Testis (tissue), 2 donors: ENCODE data around the gene PTTG2.

Experiments
- POLR2A ChIP-seq: fragments of 450-650 bp; IDR thresholded peaks from one replicate; pipeline ENCODE4 v1.6.1; 2017; ENCODE audit warnings: antibody characterized with exemption, mild to moderate bottlenecking, moderate library complexity
- TF ChIP-seq, protein P1 (sequence below), 3 experiments: fragments of 450-650 bp in 2 of 3; fragments of 200-600 bp in 1 of 3; sonication (generic) in 1 of 3; IDR thresholded peaks; one replicate each; pipeline ENCODE4 v1.5.1; 2016 to 2019; ENCODE audit warnings: antibody characterized with exemption in 3 of 3, mild to moderate bottlenecking in 2 of 3, moderate library complexity in 1 of 3

DNA sequence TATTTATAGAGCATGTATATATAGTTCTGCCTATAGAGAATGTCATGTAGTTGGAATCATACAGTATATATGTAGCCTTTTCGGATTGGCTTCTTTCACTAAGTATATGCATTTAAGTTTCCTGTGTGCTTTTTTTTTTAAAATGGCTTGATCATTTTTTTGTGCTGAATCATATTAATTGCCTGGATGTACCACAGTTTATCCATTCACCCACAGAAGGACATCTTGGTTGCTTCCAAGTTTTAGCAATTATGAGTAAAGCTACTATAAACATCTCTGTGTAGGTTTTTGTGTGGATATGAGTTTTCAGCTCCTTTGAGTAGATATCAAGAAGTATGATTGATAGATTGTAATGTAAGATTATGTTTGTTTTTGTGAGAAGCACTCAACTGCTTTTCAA is 23.8 kb downstream of the PTTG2 start:
- TF ChIP-seq, protein P1, sequence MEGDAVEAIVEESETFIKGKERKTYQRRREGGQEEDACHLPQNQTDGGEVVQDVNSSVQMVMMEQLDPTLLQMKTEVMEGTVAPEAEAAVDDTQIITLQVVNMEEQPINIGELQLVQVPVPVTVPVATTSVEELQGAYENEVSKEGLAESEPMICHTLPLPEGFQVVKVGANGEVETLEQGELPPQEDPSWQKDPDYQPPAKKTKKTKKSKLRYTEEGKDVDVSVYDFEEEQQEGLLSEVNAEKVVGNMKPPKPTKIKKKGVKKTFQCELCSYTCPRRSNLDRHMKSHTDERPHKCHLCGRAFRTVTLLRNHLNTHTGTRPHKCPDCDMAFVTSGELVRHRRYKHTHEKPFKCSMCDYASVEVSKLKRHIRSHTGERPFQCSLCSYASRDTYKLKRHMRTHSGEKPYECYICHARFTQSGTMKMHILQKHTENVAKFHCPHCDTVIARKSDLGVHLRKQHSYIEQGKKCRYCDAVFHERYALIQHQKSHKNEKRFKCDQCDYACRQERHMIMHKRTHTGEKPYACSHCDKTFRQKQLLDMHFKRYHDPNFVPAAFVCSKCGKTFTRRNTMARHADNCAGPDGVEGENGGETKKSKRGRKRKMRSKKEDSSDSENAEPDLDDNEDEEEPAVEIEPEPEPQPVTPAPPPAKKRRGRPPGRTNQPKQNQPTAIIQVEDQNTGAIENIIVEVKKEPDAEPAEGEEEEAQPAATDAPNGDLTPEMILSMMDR (IDR thresholded peaks at IDR 0.05) = no peak
- no peak for TF ChIP-seq POLR2A
